ENCODE measurements around the gene YWHAE. TPM values are rescaled to one million over a fixed set of nuclear protein-coding genes. Genes with fewer than 3 reads are reported as not detected.

YWHAE gene
- total and polyA plus RNA-seq, 2 experiments from 2014 or later = 658 to 2,297 TPM

DNA sequence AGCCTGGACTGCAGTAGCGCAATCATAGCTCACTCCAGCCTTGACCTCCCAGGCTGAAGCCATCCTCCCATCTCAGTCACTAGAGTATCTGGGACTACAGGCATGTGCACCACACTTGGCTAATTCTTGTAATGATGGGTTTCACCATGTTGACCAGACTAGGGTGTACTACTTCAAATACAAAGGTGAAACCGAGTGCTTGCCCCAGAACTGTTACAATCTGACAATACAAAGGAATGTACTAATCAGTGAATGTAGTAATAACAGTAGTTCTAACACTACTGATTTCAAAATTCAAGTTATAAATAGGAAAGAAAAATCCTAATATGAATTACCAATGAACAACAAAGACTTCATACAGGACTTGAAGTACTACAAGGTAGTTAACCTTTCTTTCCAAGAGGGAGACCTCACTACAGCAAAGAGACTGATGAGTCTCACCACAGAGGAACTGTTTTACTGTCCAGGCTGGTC is 31.6 kb upstream of the YWHAE start:
- TF ChIP-seq, protein P1, sequence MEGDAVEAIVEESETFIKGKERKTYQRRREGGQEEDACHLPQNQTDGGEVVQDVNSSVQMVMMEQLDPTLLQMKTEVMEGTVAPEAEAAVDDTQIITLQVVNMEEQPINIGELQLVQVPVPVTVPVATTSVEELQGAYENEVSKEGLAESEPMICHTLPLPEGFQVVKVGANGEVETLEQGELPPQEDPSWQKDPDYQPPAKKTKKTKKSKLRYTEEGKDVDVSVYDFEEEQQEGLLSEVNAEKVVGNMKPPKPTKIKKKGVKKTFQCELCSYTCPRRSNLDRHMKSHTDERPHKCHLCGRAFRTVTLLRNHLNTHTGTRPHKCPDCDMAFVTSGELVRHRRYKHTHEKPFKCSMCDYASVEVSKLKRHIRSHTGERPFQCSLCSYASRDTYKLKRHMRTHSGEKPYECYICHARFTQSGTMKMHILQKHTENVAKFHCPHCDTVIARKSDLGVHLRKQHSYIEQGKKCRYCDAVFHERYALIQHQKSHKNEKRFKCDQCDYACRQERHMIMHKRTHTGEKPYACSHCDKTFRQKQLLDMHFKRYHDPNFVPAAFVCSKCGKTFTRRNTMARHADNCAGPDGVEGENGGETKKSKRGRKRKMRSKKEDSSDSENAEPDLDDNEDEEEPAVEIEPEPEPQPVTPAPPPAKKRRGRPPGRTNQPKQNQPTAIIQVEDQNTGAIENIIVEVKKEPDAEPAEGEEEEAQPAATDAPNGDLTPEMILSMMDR (IDR thresholded peaks at IDR 0.05; ENCODE audit: low read depth, low read length) = no peak
- DNase-seq (ENCODE audit: low read depth in 1 of 2, low spot score in 1 of 2) = no peak
- H3K4me3 ChIP-seq = no peak overlapping the region
- no peak overlapping the region for H3K27ac ChIP-seq
- H3K36me3 ChIP-seq = peaks cover 12% of the 10 kb centered on the region
- no peaks in the 10 kb centered on the region for H3K27me3 ChIP-seq
- no peaks in the 10 kb centered on the region for H3K9me3 ChIP-seq (ENCODE audit: low read depth)
- H3K4me1 ChIP-seq (ENCODE audit: low read depth) = no peaks in the 10 kb centered on the region

GRCh38 chr17:1423456-1424135 is 23.6 kb upstream of the YWHAE start:
- H3K4me3 ChIP-seq = no peak overlapping the region
- no peaks in the 10 kb centered on the region for H3K9me3 ChIP-seq (ENCODE audit: low read depth)
- H3K27ac ChIP-seq = peak overlapping the region; percentile 68
- no peaks in the 10 kb centered on the region for H3K4me1 ChIP-seq (ENCODE audit: low read depth)
- TF ChIP-seq, protein P1 (IDR thresholded peaks at IDR 0.05; ENCODE audit: low read depth, low read length) = no peak
- no peaks in the 10 kb centered on the region for H3K27me3 ChIP-seq
- DNase-seq (ENCODE audit: low read depth in 1 of 2, low spot score in 1 of 2) = no peak
- H3K36me3 ChIP-seq = peaks cover 10% of the 10 kb centered on the region

- peaks cover 10% of the 10 kb centered on the region for H3K36me3 ChIP-seq
- no peaks in the 10 kb centered on the region for H3K27me3 ChIP-seq
- no peaks in the 10 kb centered on the region for H3K9me3 ChIP-seq (ENCODE audit: low read depth)
- H3K4me3 ChIP-seq = no peak overlapping the region
- H3K4me1 ChIP-seq (ENCODE audit: low read depth) = no peaks in the 10 kb centered on the region
- H3K27ac ChIP-seq = peak overlapping the region; percentile 68
- peak in 1 of 2 donors; percentile 94 for DNase-seq (ENCODE audit: low read depth in 1 of 2, low spot score in 1 of 2)
- TF ChIP-seq, protein P1 (IDR thresholded peaks at IDR 0.05; ENCODE audit: low read depth, low read length) = no peak
Measured at GRCh38 chr17:1422885-1423284, 22.9 kb upstream of the YWHAE start.

- H3K9me3 ChIP-seq (ENCODE audit: low read depth) = no peaks in the 10 kb centered on the region
- no peak overlapping the region for H3K4me3 ChIP-seq
- peaks cover 10% of the 10 kb centered on the region for H3K36me3 ChIP-seq
- no peaks in the 10 kb centered on the region for H3K4me1 ChIP-seq (ENCODE audit: low read depth)
- DNase-seq (ENCODE audit: low read depth in 1 of 2, low spot score in 1 of 2) = no peak
- TF ChIP-seq, protein P1 (IDR thresholded peaks at IDR 0.05; ENCODE audit: low read depth, low read length) = no peak
- no peak overlapping the region for H3K27ac ChIP-seq
- no peaks in the 10 kb centered on the region for H3K27me3 ChIP-seq
Measured at GRCh38 chr17:1421470-1421869, 21.4 kb upstream of the YWHAE start.

- no peaks in the 10 kb centered on the region for H3K4me1 ChIP-seq (ENCODE audit: low read depth)
- peaks cover 10% of the 10 kb centered on the region for H3K36me3 ChIP-seq
- TF ChIP-seq, protein P1 (IDR thresholded peaks at IDR 0.05; ENCODE audit: low read depth, low read length) = no peak
- DNase-seq (ENCODE audit: low read depth in 1 of 2, low spot score in 1 of 2) = no peak
- no peaks in the 10 kb centered on the region for H3K9me3 ChIP-seq (ENCODE audit: low read depth)
- no peak overlapping the region for H3K27ac ChIP-seq
- H3K27me3 ChIP-seq = no peaks in the 10 kb centered on the region
- no peak overlapping the region for H3K4me3 ChIP-seq
Measured at GRCh38 chr17:1420981-1421380, 21.0 kb upstream of the YWHAE start.

Measured in cardiac muscle cell (in vitro differentiated cells and primary cell).